Stomach (tissue), 4 donors: ENCODE measurements around the gene LITAFD.

Experiments used
- CTCF ChIP-seq, 7 experiments: fragments of 450-650 bp in 4 of 7; fragments of 200-600 bp in 3 of 7; sonication (generic) in 3 of 7; IDR thresholded peaks; one replicate each; pipeline ENCODE4 v1.5.1; 2016 to 2019; ENCODE audit warnings: antibody characterized with exemption in 7 of 7, control low read depth in 2 of 7, mild to moderate bottlenecking in 1 of 7
- EP300 ChIP-seq: sonication (generic); formaldehyde crosslinking; IDR thresholded peaks from one replicate; pipeline ENCODE4 v1.6.1; 2017; ENCODE audit warnings: antibody characterized with exemption
- POLR2A ChIP-seq, 4 donors: fragments of 450-650 bp; IDR thresholded peaks; one replicate each; pipeline ENCODE4 v1.6.1; 2016; ENCODE audit warnings: antibody characterized with exemption in 4 of 4, control low read depth in 2 of 4, mild to moderate bottlenecking in 1 of 4, moderate library complexity in 1 of 4

- TF ChIP-seq CTCF (IDR thresholded peaks at IDR 0.05) (no peak), POLR2A (IDR thresholded peaks at IDR 0.05) (no peak), EP300 (no peak)
Observed at GRCh38 chr16:8861563-8862308, 20.4 kb upstream of the LITAFD start.
